H1 (cell line): Measurements from ENCODE around the gene NME7. TPM values are rescaled to one million over a fixed set of nuclear protein-coding genes. Genes with fewer than 3 reads are reported as not detected.

ENCODE experiments used
- CTCF ChIA-PET: fragments of 300-600 bp; sonication (Branson Sonifier 250); formaldehyde crosslinking; loops from one replicate; lab custom pipeline; 2021; ENCODE audit not compliant: partially characterized antibody; lab: Charles Lee
- POLR2A ChIA-PET: fragments of 300-600 bp; sonication (Branson Sonifier 250); formaldehyde crosslinking; loops from one replicate; lab custom pipeline; 2021; ENCODE audit warnings: inconsistent platforms; ENCODE audit not compliant: partially characterized antibody; lab: Charles Lee
- DNase-seq, 2 experiments: peaks; one replicate each; pipeline versions ENCODE4 v3.0.0 to v3.0.0-alpha.2; 2010 to 2022; ENCODE audit warnings: low spot score in 2 of 2, low read depth in 1 of 2, mixed read lengths in 1 of 2
- FAIRE-seq: peaks from 2 replicates; lab custom pipeline; 2011; peaks lifted over from hg19 to GRCh38; lab: Jason Lieb, UNC
- H2AFZ ChIP-seq: 2 replicates; pipeline ENCODE4 v1.8.1; 2012; ENCODE audit warnings: low read length, inconsistent platforms
- H2AK5ac ChIP-seq: 2 replicates; pipeline ENCODE4 v1.6.1; 2013; ENCODE audit warnings: low read depth, low read length
- H2BK120ac ChIP-seq: replicated peaks from 2 replicates; pipeline ENCODE3; 2013; ENCODE audit warnings: low read depth, low read length, inconsistent platforms
- H2BK12ac ChIP-seq: 2 replicates; pipeline ENCODE4 v1.6.1; 2013; ENCODE audit warnings: low read depth, low read length
- H2BK15ac ChIP-seq: 2 replicates; pipeline ENCODE4 v1.6.1; 2013; ENCODE audit warnings: low read length
- H2BK20ac ChIP-seq: 2 replicates; pipeline ENCODE4 v1.6.1; 2013; ENCODE audit warnings: low read length
- H2BK5ac ChIP-seq: 2 replicates; pipeline ENCODE4 v1.6.1; 2013; ENCODE audit warnings: low read depth, low read length
- H3K14ac ChIP-seq: 2 replicates; pipeline ENCODE4 v1.6.1; 2013; ENCODE audit warnings: inconsistent platforms; ENCODE audit not compliant: insufficient read length
- H3K18ac ChIP-seq: 2 replicates; pipeline ENCODE4 v1.6.1; 2013; ENCODE audit warnings: low read length; ENCODE audit errors: extremely low read depth
- H3K23ac ChIP-seq: 2 replicates; pipeline ENCODE4 v1.6.1; 2013; ENCODE audit warnings: inconsistent platforms; ENCODE audit not compliant: insufficient read length
- H3K23me2 ChIP-seq: 2 replicates; pipeline ENCODE4 v1.6.1; 2013; ENCODE audit warnings: low read depth, low read length
- H3K27ac ChIP-seq: 2 replicates; pipeline ENCODE4 v1.6.1; 2011; ENCODE audit warnings: low read depth, low read length, inconsistent platforms
- H3K27me3 ChIP-seq, 4 experiments: replicated peaks in 1 of 4; 1 replicate in 1 of 4; 2 replicates in 3 of 4; pipeline versions ENCODE4 v1.6.1 to v1.8.1; 2011 to 2013; ENCODE audit warnings: low read length in 3 of 4, mild to moderate bottlenecking in 3 of 4, inconsistent platforms in 2 of 4, mixed read lengths in 2 of 4, moderate library complexity in 1 of 4; ENCODE audit not compliant: control insufficient read depth in 3 of 4, insufficient read depth in 3 of 4; ENCODE audit errors: extremely low read depth in 1 of 4
- H3K36me3 ChIP-seq, 4 experiments: 2 replicates each; pipeline versions ENCODE4 v1.6.1 to v1.8.1; 2011 to 2013; ENCODE audit warnings: mild to moderate bottlenecking in 4 of 4, low read length in 3 of 4, moderate library complexity in 2 of 4, control low read depth in 1 of 4, inconsistent platforms in 1 of 4; ENCODE audit not compliant: insufficient read depth in 4 of 4, control insufficient read depth in 2 of 4
- H3K4ac ChIP-seq: replicated peaks from 2 replicates; pipeline ENCODE3; 2013; ENCODE audit warnings: low read length, low read depth, mixed read lengths, inconsistent platforms; ENCODE audit not compliant: insufficient read length
- H3K4me1 ChIP-seq, 4 experiments: replicated peaks in 1 of 4; 1 replicate in 1 of 4; 2 replicates in 3 of 4; pipeline versions ENCODE4 v1.6.1 to v1.8.1; 2011 to 2013; ENCODE audit warnings: low read length in 3 of 4, inconsistent platforms in 2 of 4, mixed read lengths in 1 of 4; ENCODE audit not compliant: insufficient read depth in 4 of 4, control insufficient read depth in 3 of 4
- H3K4me2 ChIP-seq, 2 experiments: 2 replicates each; pipeline versions ENCODE4 v1.6.1 to v1.8.1; 2011 to 2013; ENCODE audit warnings: low read depth in 2 of 2, low read length in 2 of 2, control low read depth in 1 of 2, inconsistent platforms in 1 of 2, mild to moderate bottlenecking in 1 of 2; ENCODE audit not compliant: insufficient read depth in 1 of 2
- H3K4me3 ChIP-seq, 4 experiments: fragments of 200-600, 300-600 bp in 1 of 4; sonication (generic), shearing (Covaris generic), sonication (Bioruptor Twin) in 1 of 4; 2 replicates each; pipeline versions ENCODE4 v1.5.1 to v1.8.1; 2011 to 2016; ENCODE audit warnings: low read length in 4 of 4, low read depth in 3 of 4, control low read depth in 2 of 4, inconsistent platforms in 2 of 4, mild to moderate bottlenecking in 2 of 4, mixed read lengths in 1 of 4, moderate library complexity in 1 of 4; ENCODE audit not compliant: insufficient read depth in 2 of 4; ENCODE audit errors: extremely low read depth in 1 of 4
- H3K56ac ChIP-seq: replicated peaks from 2 replicates; pipeline ENCODE3; 2013; ENCODE audit warnings: low read depth, mild to moderate bottlenecking, mixed read lengths, low read length, inconsistent platforms; ENCODE audit not compliant: insufficient read length
- H3K79me1 ChIP-seq: 2 replicates; pipeline ENCODE4 v1.6.1; 2013; ENCODE audit warnings: low read depth, low read length, control low read depth
- H3K79me2 ChIP-seq, 2 experiments: 2 replicates each; pipeline versions ENCODE4 v1.6.1 to v1.8.1; 2012 to 2013; ENCODE audit warnings: low read length in 2 of 2, mild to moderate bottlenecking in 2 of 2, inconsistent platforms in 1 of 2; ENCODE audit not compliant: insufficient read depth in 2 of 2, control insufficient read depth in 1 of 2
- H3K9ac ChIP-seq, 4 experiments: replicated peaks in 1 of 4; 1 replicate in 1 of 4; 2 replicates in 3 of 4; pipeline versions ENCODE4 v1.6.1 to v1.8.1; 2011 to 2013; ENCODE audit warnings: low read depth in 3 of 4, low read length in 3 of 4, control low read depth in 2 of 4, mild to moderate bottlenecking in 2 of 4, moderate library complexity in 2 of 4, inconsistent platforms in 1 of 4; ENCODE audit errors: extremely low read depth in 1 of 4
- H3K9me3 ChIP-seq, 2 experiments: 2 replicates each; pipeline versions ENCODE4 v1.6.1 to v1.8.1; 2012 to 2013; ENCODE audit warnings: mild to moderate bottlenecking in 2 of 2, moderate library complexity in 2 of 2, control low read depth in 1 of 2, inconsistent platforms in 1 of 2, low read depth in 1 of 2, low read length in 1 of 2, mixed read lengths in 1 of 2; ENCODE audit not compliant: insufficient read depth in 2 of 2
- H4K20me1 ChIP-seq, 2 experiments: replicated peaks in 1 of 2; 2 replicates each; pipeline versions ENCODE3 to v1.8.1; 2011 to 2013; ENCODE audit warnings: inconsistent platforms in 2 of 2, low read length in 2 of 2, mild to moderate bottlenecking in 1 of 2; ENCODE audit not compliant: insufficient read depth in 2 of 2, control insufficient read depth in 1 of 2
- H4K5ac ChIP-seq: 2 replicates; pipeline ENCODE4 v1.6.1; 2013; ENCODE audit warnings: low read length, low read depth, mixed read lengths, inconsistent platforms; ENCODE audit not compliant: insufficient read length
- H4K8ac ChIP-seq: 2 replicates; pipeline ENCODE4 v1.8.0; 2013; ENCODE audit warnings: mild to moderate bottlenecking, moderate library complexity, low read length, inconsistent platforms; ENCODE audit not compliant: insufficient read depth; ENCODE audit errors: extremely low read depth
- H4K91ac ChIP-seq: replicated peaks from 2 replicates; pipeline ENCODE3; 2013; ENCODE audit warnings: low read length, mixed read lengths, inconsistent platforms; ENCODE audit not compliant: insufficient read length
- ASH2L ChIP-seq: fragments of 200-600, 300-600 bp; sonication (generic); IDR thresholded peaks from one replicate; pipeline ENCODE4 v1.7.1; 2017; ENCODE audit warnings: low read length
- CBX8 ChIP-seq: fragments of 300-800, 300-1000 bp; sonication (generic); IDR thresholded peaks from 2 replicates; pipeline ENCODE4 v1.7.1; 2016; ENCODE audit warnings: low read depth, low read length, borderline replicate concordance
- CEBPB ChIP-seq: IDR thresholded peaks from 2 replicates; pipeline ENCODE4 v1.6.1; 2012; ENCODE audit warnings: low read depth, low read length
- CREB1 ChIP-seq: IDR thresholded peaks from 2 replicates; pipeline ENCODE4 v1.6.1; 2012; ENCODE audit warnings: inconsistent platforms
- CTBP2 ChIP-seq: IDR thresholded peaks from 2 replicates; pipeline ENCODE4 v1.7.0; 2011; ENCODE audit warnings: borderline replicate concordance, mild to moderate bottlenecking, moderate library complexity, mixed read lengths, low read length; ENCODE audit not compliant: insufficient read depth, insufficient read length
- EZH2 ChIP-seq: fragments of 200-600 bp; sonication (generic); IDR thresholded peaks from 2 replicates; pipeline ENCODE4 v1.7.1; 2012; ENCODE audit warnings: low read depth, mild to moderate bottlenecking, moderate library complexity, low read length, inconsistent platforms; ENCODE audit not compliant: severe bottlenecking
- SIRT6 ChIP-seq: IDR thresholded peaks from one replicate; pipeline ENCODE4 v1.7.1; 2012; ENCODE audit warnings: low read length, inconsistent platforms
- SP4 ChIP-seq: IDR thresholded peaks from 2 replicates; pipeline ENCODE4 v1.6.1; 2012; ENCODE audit warnings: low read length, inconsistent platforms
- SRF ChIP-seq: IDR thresholded peaks from 2 replicates; pipeline ENCODE4 v1.6.1; 2011; ENCODE audit warnings: mild to moderate bottlenecking, low read depth, low read length, moderate library complexity
- TEAD4 ChIP-seq: IDR thresholded peaks from 2 replicates; pipeline ENCODE4 v1.6.1; 2012; ENCODE audit warnings: low read depth, low read length, inconsistent platforms, mixed read lengths
- WGBS, 2 experiments: shearing (Covaris generic) in 1 of 2; methylation state at CpG; one replicate each; pipeline versions ENCODE4 v1.1.6 to v1.1.7; 2013 to 2015; ENCODE audit warnings: low lambda C conversion rate in 2 of 2, mixed read lengths in 2 of 2, inconsistent platforms in 1 of 2, low coverage in 1 of 2, missing lambda C conversion rate in 1 of 2; ENCODE audit not compliant: insufficient replicate concordance in 2 of 2, insufficient coverage in 1 of 2, insufficient read length in 1 of 2; ENCODE audit errors: extremely low coverage in 1 of 2, missing lambda C conversion rate in 1 of 2; 5-methylcytosine and 5-hydroxymethylcytosine counted together
- polyA plus RNA-seq, 7 experiments: library from polyadenylated mRNA; depleted of rRNA in 3 of 7; stranded (reverse) in 5 of 7; unstranded in 2 of 7; fragments of >200 nt in 5 of 7; fragments of 200-250 nt in 2 of 7; gene quantifications; 1 replicate in 5 of 7; 2 replicates in 1 of 7; 4 replicates in 1 of 7; pipeline versions ENCODE4 v1.2.1 to v1.2.3, GENCODE V29; 2011 to 2013; ENCODE audit warnings: missing spikeins in 2 of 7, mixed read lengths in 2 of 7
- total RNA-seq: library from RNA; stranded (reverse); fragmentation: NEBNext Ultra II Directional; extraction: Animal tissue kit (Norgen Biotek cat#: 25700); gene quantifications from 2 replicates; pipeline ENCODE4 v1.2.1, GENCODE V29; 2021
- TF ChIP-seq, protein P1 (sequence below): IDR thresholded peaks from 2 replicates; pipeline ENCODE4 v1.6.1; 2012; ENCODE audit warnings: low read length, inconsistent platforms

The NME7 gene
- total and polyA plus RNA-seq, 2 of the 8 experiments (the other 6 are each of a cell fraction or from before 2014, with no cell fraction given): 11.6 to 28.5 TPM

DNA sequence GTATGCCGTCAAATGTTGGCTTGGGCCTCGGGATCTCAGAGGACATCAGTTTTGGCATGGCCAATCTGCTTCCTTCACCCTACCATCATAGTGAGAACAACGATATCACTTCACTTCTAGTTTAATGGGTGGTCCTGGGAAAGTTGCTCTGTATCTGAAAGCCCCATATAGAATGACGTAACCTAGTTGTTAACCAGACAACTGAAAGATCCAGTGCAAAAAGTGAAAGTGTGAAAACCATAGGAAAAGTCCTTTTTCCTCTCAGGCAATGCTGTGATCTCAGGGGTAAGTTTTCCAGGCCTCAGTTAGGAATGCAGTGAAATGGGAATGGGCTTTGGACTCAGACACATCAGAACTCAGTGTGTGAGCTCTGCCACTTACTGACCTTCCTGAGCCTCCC lies 279.7 kb downstream of the NME7 start:
- no peak overlapping the region for H3K18ac ChIP-seq
- H3K56ac ChIP-seq: no peak overlapping the region
- ChIA-PET CTCF (interaction anchor here (1.0 kb wide), 1 partner anchor 648 kb away, joined by 3 read pairs; no protein-coding TSS in a partner anchor), POLR2A (no interaction called here)
- no peaks in the 10 kb centered on the region for H3K9me3 ChIP-seq
- TF ChIP-seq SRF: no peak
- TF ChIP-seq, protein P1, sequence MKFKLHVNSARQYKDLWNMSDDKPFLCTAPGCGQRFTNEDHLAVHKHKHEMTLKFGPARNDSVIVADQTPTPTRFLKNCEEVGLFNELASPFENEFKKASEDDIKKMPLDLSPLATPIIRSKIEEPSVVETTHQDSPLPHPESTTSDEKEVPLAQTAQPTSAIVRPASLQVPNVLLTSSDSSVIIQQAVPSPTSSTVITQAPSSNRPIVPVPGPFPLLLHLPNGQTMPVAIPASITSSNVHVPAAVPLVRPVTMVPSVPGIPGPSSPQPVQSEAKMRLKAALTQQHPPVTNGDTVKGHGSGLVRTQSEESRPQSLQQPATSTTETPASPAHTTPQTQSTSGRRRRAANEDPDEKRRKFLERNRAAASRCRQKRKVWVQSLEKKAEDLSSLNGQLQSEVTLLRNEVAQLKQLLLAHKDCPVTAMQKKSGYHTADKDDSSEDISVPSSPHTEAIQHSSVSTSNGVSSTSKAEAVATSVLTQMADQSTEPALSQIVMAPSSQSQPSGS: no peak
- TF ChIP-seq CBX8: no peak
- TF ChIP-seq EZH2: no peak
- TF ChIP-seq TEAD4: no peak
- no peak for TF ChIP-seq SP4
- TF ChIP-seq CEBPB: no peak
- TF ChIP-seq ASH2L: no peak
- no peak for TF ChIP-seq CTBP2
- no peak for TF ChIP-seq CREB1
- TF ChIP-seq SIRT6: no peak
- no peak overlapping the region for H3K4me2 ChIP-seq
- H3K27me3 ChIP-seq: no peaks in the 10 kb centered on the region
- H3K36me3 ChIP-seq: no peaks in the 10 kb centered on the region
- H2BK12ac ChIP-seq: no peak overlapping the region
- H4K8ac ChIP-seq: no peak overlapping the region
- H2AFZ ChIP-seq: no peak overlapping the region
- H4K91ac ChIP-seq: no peak overlapping the region
- DNase-seq (no peak), FAIRE-seq (no peak)
- H2BK5ac ChIP-seq: no peak overlapping the region
- H3K23ac ChIP-seq: no peak overlapping the region
- H2BK15ac ChIP-seq: no peak overlapping the region
- H3K27ac ChIP-seq: no peak overlapping the region
- no peaks in the 10 kb centered on the region for H4K20me1 ChIP-seq
- H2AK5ac ChIP-seq: no peak overlapping the region
- H3K79me1 ChIP-seq: no peaks in the 10 kb centered on the region
- no peak overlapping the region for H3K14ac ChIP-seq
- H3K4ac ChIP-seq: no peak overlapping the region
- no peaks in the 10 kb centered on the region for H3K23me2 ChIP-seq
- H3K79me2 ChIP-seq: no peaks in the 10 kb centered on the region
- H3K4me3 ChIP-seq: no peak overlapping the region
- peaks cover 0 to 3% (median 0%) of the 10 kb centered on the region in 4 experiments; a peak in 1 of 7 replicates for H3K4me1 ChIP-seq
- H3K9ac ChIP-seq: no peak overlapping the region
- H2BK120ac ChIP-seq: no peak overlapping the region
- WGBS, 2 experiments: 95% methylated on average over 4 of the region's 4 CpGs; no CpG with 5 or more reads in 1 of the 2 experiments
- no peak overlapping the region for H4K5ac ChIP-seq
- no peak overlapping the region for H2BK20ac ChIP-seq
